K562 (cell line): ENCODE results near the gene LAMA1. TPM values are rescaled to one million over a fixed set of nuclear protein-coding genes. Genes with fewer than 3 reads are reported as not detected.

Source experiments
- ATAC-seq: fragments of 200-7000 bp; cut with Tn5 transposase; 3 replicates; pipeline ENCODE4 v1.9.1; 2020; ENCODE audit warnings: moderate library complexity
- BruUV-seq: library from RNA; stranded (reverse); fragments of 400-500 nt; replicated peaks from 2 replicates; lab custom pipeline; 2021; lab: Mats Ljungman, UMichigan
- CTCF ChIA-PET: fragments of 300-600 bp; formaldehyde crosslinking; extraction: SDS; loops from one replicate; lab custom pipeline; 2021; ENCODE audit warnings: low intra/inter-chr PET ratio; lab: Yijun Ruan, JAX
- POLR2A ChIA-PET: fragments of 300-600, 350-650 bp; sonication (Branson Sonifier 250); formaldehyde crosslinking; extraction: SDS; loops from one replicate; lab custom pipeline; 2021; ENCODE audit warnings: antibody characterized with exemption, inconsistent platforms; lab: Yijun Ruan, JAX
- DNase-seq, 4 experiments: peaks; one replicate each; pipeline versions ENCODE4 v3.0.0 to v3.0.0-alpha.2; 2011 to 2018; ENCODE audit warnings: low spot score in 3 of 4, mixed read lengths in 3 of 4; ENCODE audit errors: extremely low read depth in 1 of 4
- FAIRE-seq: peaks from 2 replicates; lab custom pipeline; 2011; peaks lifted over from hg19 to GRCh38; lab: Jason Lieb, UNC
- H2AFZ ChIP-seq: 2 replicates; pipeline ENCODE4 v1.6.0; 2011; ENCODE audit warnings: low read depth, low read length, control low read depth, inconsistent platforms
- H3K27ac ChIP-seq: fragments of 200-600 bp; 3 replicates; pipeline ENCODE4 v1.8.0; 2011; ENCODE audit warnings: low read depth, mild to moderate bottlenecking, control low read depth, inconsistent platforms, low read length, moderate library complexity, mixed read lengths; ENCODE audit errors: extremely low read depth
- H3K27me3 ChIP-seq, 2 experiments: fragments of 300-600 bp in 1 of 2; 2 replicates in 1 of 2; 3 replicates in 1 of 2; pipeline versions ENCODE4 v1.6.0 to v1.8.0; 2011; ENCODE audit warnings: inconsistent platforms in 2 of 2, low read length in 2 of 2, mild to moderate bottlenecking in 1 of 2, mixed read lengths in 1 of 2, moderate library complexity in 1 of 2; ENCODE audit not compliant: control insufficient read depth in 2 of 2, insufficient read depth in 2 of 2
- H3K36me3 ChIP-seq: fragments of 300-600 bp; 3 replicates; pipeline ENCODE4 v1.8.0; 2011; ENCODE audit warnings: mild to moderate bottlenecking, low read length, inconsistent platforms; ENCODE audit not compliant: control insufficient read depth, insufficient read depth
- H3K4me1 ChIP-seq, 2 experiments: fragments of 200-600 bp in 1 of 2; replicated peaks in 1 of 2; 2 replicates in 1 of 2; 3 replicates in 1 of 2; pipeline versions ENCODE4 v1.5.1 to v1.8.0; 2011; ENCODE audit warnings: inconsistent platforms in 2 of 2, low read length in 2 of 2, mild to moderate bottlenecking in 1 of 2, mixed read lengths in 1 of 2, moderate library complexity in 1 of 2; ENCODE audit not compliant: control insufficient read depth in 2 of 2, insufficient read depth in 2 of 2
- H3K4me2 ChIP-seq: 2 replicates; pipeline ENCODE4 v1.6.1; 2011; ENCODE audit warnings: low read length, control low read depth, inconsistent platforms, mixed read lengths; ENCODE audit not compliant: insufficient read depth
- H3K4me3 ChIP-seq: fragments of 200-600 bp; sonication (generic), shearing (Covaris generic); 2 replicates; pipeline ENCODE4 v1.5.1; 2016; ENCODE audit warnings: control low read depth, inconsistent platforms
- H3K79me2 ChIP-seq: fragments of 200-600 bp; 3 replicates; pipeline ENCODE4 v1.8.0; 2011; ENCODE audit warnings: low read length, inconsistent platforms; ENCODE audit not compliant: control insufficient read depth, insufficient read depth
- H3K9ac ChIP-seq, 2 experiments: 2 replicates each; pipeline versions ENCODE4 v1.6.0 to v1.6.1; 2011; ENCODE audit warnings: low read depth in 2 of 2, low read length in 2 of 2, control low read depth in 1 of 2, inconsistent platforms in 1 of 2, mild to moderate bottlenecking in 1 of 2, mixed read lengths in 1 of 2; ENCODE audit not compliant: insufficient read depth in 1 of 2
- H3K9me1 ChIP-seq: one replicate; pipeline ENCODE4 v1.6.0; 2011; ENCODE audit warnings: inconsistent platforms, mild to moderate bottlenecking, low read length, moderate library complexity; ENCODE audit not compliant: control insufficient read depth, insufficient read depth
- H3K9me3 ChIP-seq: replicated peaks from 2 replicates; pipeline ENCODE4 v1.5.1; 2011; ENCODE audit warnings: low read depth, low read length, inconsistent platforms; ENCODE audit not compliant: control insufficient read depth, insufficient read depth
- H4K20me1 ChIP-seq: replicated peaks from 2 replicates; pipeline ENCODE4 v1.6.1; 2011; ENCODE audit warnings: low read length, inconsistent platforms, mixed read lengths; ENCODE audit not compliant: control insufficient read depth, insufficient read depth
- CREB1 ChIP-seq, 2 experiments: sonication (generic) in 1 of 2; formaldehyde crosslinking in 1 of 2; IDR thresholded peaks; 2 replicates each; pipeline versions ENCODE4 v1.6.1 to v1.8.0; 2012 to 2022; ENCODE audit warnings: inconsistent platforms in 1 of 2, mild to moderate bottlenecking in 1 of 2, missing genetic modification reagents in 1 of 2, moderate library complexity in 1 of 2
- GTF2A2 ChIP-seq: IDR thresholded peaks from 2 replicates; pipeline ENCODE4 v1.6.1; 2016; ENCODE audit warnings: mild to moderate bottlenecking, missing genetic modification characterization, missing compliant biosample characterization
- HDAC2 ChIP-seq: fragments of 450-650 bp; IDR thresholded peaks from 2 replicates; pipeline ENCODE4 v1.6.1; 2016; ENCODE audit warnings: mild to moderate bottlenecking
- LARP7 ChIP-seq: fragments of 450-650 bp; IDR thresholded peaks from 2 replicates; pipeline ENCODE4 v1.6.1; 2016
- NR2F6 ChIP-seq: fragments of 450-650 bp; formaldehyde crosslinking; IDR thresholded peaks from 2 replicates; pipeline ENCODE4 v1.4.0; 2020; ENCODE audit warnings: mild to moderate bottlenecking
- POLR3G ChIP-seq: IDR thresholded peaks from 2 replicates; pipeline ENCODE4 v1.6.1; 2011; ENCODE audit not compliant: insufficient read length, insufficient replicate concordance; ENCODE audit errors: extremely low read depth
- RAD21 ChIP-seq, 2 experiments: fragments of 250-450 bp in 1 of 2; fragments of 450-650 bp in 1 of 2; sonication (Bioruptor Pico) in 1 of 2; formaldehyde crosslinking in 1 of 2; IDR thresholded peaks in 1 of 2; conservative IDR thresholded peaks in 1 of 2; 2 replicates each; pipeline versions ENCODE4 v1.4.0 to v1.8.0; 2020 to 2022; ENCODE audit warnings: mild to moderate bottlenecking in 2 of 2, moderate library complexity in 1 of 2
- SMAD4 ChIP-seq: fragments of 250-450 bp; sonication (Bioruptor Pico); conservative IDR thresholded peaks from 2 replicates; pipeline ENCODE4 v1.8.0; 2021; ENCODE audit warnings: inconsistent platforms, mild to moderate bottlenecking, moderate library complexity
- SRSF9 ChIP-seq: fragments of 200-400 bp; formaldehyde crosslinking; IDR thresholded peaks from 2 replicates; pipeline ENCODE4 v1.6.1; 2017; ENCODE audit warnings: low read depth, low read length, borderline replicate concordance
- XRCC3 ChIP-seq: fragments of 450-650 bp; IDR thresholded peaks from 2 replicates; pipeline ENCODE4 v1.6.1; 2017; ENCODE audit warnings: mild to moderate bottlenecking, moderate library complexity
- ZEB2 ChIP-seq: fragments of 450-650 bp; IDR thresholded peaks from 2 replicates; pipeline ENCODE4 v1.6.1; 2016
- WGBS: fragments of 100-300 bp; shearing (Covaris generic); methylation state at CpG from one replicate; pipeline ENCODE4 v1.1.6; 2016; ENCODE audit warnings: low coverage, mixed read lengths; ENCODE audit not compliant: insufficient coverage; ENCODE audit errors: missing lambda C conversion rate; 5-methylcytosine and 5-hydroxymethylcytosine counted together
- in situ Hi-C: fragments of 300-500 bp; cut with MboI; formaldehyde crosslinking; loops from 4 replicates; pipeline ENCODE4 v1.15.0; 2018; ENCODE audit warnings: inconsistent platforms, mixed read lengths
- intact Hi-C: fragments of 100-400 bp; cut with micrococcal nuclease; formaldehyde crosslinking; loops from 2 replicates; pipeline ENCODE4 v1.14.2; 2022
- polyA plus RNA-seq, 8 experiments: library from polyadenylated mRNA; depleted of rRNA in 4 of 8; stranded (reverse) in 5 of 8; unstranded in 3 of 8; fragments of >200 nt; fragmentation: Nextera tagmentation in 2 of 8; fragmentation: Illumina TruSeq in 1 of 8; extraction: Ambion mirVana in 2 of 8; extraction: Trizol in 1 of 8; gene quantifications; 2 replicates each; pipeline versions ENCODE4 v1.2.1 to v1.2.3, GENCODE V29; 2011 to 2014; ENCODE audit warnings: inconsistent platforms in 1 of 8, missing spikeins in 1 of 8
- total RNA-seq, 7 experiments: library from RNA; depleted of rRNA in 6 of 7; stranded (reverse); fragments of >200 nt in 6 of 7; fragmentation: Illumina TruSeq in 2 of 7; extraction: Trizol in 2 of 7; gene quantifications; 2 replicates each; pipeline versions ENCODE4 v1.2.1 to v1.2.3, GENCODE V29; 2011 to 2021; ENCODE audit warnings: low replicate concordance in 1 of 7
- TF ChIP-seq, protein P1 (sequence below): fragments of 200-800 bp; sonication (Bioruptor generic); IDR thresholded peaks from 2 replicates; pipeline ENCODE4 v1.6.1; 2016; ENCODE audit warnings: missing genetic modification characterization, missing compliant biosample characterization

Gene LAMA1
- total and polyA plus RNA-seq, 9 of the 15 experiments (the other 6 are each of a cell fraction or from before 2014, with no cell fraction given) = 0.04 TPM; not detected in 8

DNA sequence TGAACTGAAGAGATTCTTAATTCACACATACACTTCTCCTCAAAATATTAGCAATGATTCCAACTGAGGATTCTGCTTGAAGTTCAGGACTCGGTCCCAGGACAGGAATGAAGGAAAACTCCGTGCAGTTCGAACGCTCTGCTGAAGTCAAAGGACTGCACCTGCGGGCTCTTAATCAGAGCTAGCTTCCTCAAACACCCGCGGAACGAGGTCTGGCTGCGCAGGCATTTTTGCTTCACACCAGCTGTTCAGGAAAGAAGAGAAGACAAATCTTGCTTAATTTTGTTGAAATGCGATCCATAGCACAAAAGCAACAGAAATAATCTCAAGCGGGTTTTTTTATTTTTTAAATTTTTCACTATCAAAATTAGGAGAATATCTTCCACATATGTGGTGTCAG is 175.6 kb downstream of the LAMA1 start:
- ATAC-seq (no peak), DNase-seq (no peak), FAIRE-seq (no peak)
- Histone ChIP-seq H3K79me2 (no peaks in the 10 kb centered on the region), H2AFZ (no peak overlapping the region), H3K4me2 (no peak overlapping the region), H3K4me1 (no peaks in the 10 kb centered on the region), H3K4me3 (no peak overlapping the region), H4K20me1 (no peaks in the 10 kb centered on the region), H3K9me1 (no peaks in the 10 kb centered on the region), H3K27me3 (peaks cover 23 to 41% of the 10 kb centered on the region in 2 experiments), H3K36me3 (no peaks in the 10 kb centered on the region), H3K9me3 (no peaks in the 10 kb centered on the region), H3K27ac (no peak overlapping the region), H3K9ac (no peak overlapping the region)
- no TSS peak for BruUV-seq
- ChIA-PET POLR2A (interaction anchor here (0.7 to 1.7 kb wide), 3 partner anchors 9 to 303 kb away, joined by 3 to 4 read pairs (median 4); no protein-coding TSS in a partner anchor), CTCF (no interaction called here)
- under 1% methylated on average over 11 of the region's 11 CpGs for WGBS
- in situ Hi-C loops (no loop called here), intact Hi-C loops (no loop called here)
- TF ChIP-seq XRCC3 (no peak), POLR3G (no peak), NR2F6 (CRISPR knock-in tag) (no peak), SRSF9 (no peak), RAD21 (CRISPR knock-in tag; conservative IDR thresholded peaks at IDR 0.05 in 1 of 2, IDR thresholded peaks at IDR 0.05 in 1 of 2) (no peak), LARP7 (no peak), GTF2A2 (no peak), HDAC2 (no peak), CREB1 (IDR thresholded peaks at IDR 0.05) (no peak), CREB1 (CRISPR knock-in tag; IDR thresholded peaks at IDR 0.05) (no peak), ZEB2 (no peak), SMAD4 (CRISPR knock-in tag) (no peak)
- TF ChIP-seq, protein P1, sequence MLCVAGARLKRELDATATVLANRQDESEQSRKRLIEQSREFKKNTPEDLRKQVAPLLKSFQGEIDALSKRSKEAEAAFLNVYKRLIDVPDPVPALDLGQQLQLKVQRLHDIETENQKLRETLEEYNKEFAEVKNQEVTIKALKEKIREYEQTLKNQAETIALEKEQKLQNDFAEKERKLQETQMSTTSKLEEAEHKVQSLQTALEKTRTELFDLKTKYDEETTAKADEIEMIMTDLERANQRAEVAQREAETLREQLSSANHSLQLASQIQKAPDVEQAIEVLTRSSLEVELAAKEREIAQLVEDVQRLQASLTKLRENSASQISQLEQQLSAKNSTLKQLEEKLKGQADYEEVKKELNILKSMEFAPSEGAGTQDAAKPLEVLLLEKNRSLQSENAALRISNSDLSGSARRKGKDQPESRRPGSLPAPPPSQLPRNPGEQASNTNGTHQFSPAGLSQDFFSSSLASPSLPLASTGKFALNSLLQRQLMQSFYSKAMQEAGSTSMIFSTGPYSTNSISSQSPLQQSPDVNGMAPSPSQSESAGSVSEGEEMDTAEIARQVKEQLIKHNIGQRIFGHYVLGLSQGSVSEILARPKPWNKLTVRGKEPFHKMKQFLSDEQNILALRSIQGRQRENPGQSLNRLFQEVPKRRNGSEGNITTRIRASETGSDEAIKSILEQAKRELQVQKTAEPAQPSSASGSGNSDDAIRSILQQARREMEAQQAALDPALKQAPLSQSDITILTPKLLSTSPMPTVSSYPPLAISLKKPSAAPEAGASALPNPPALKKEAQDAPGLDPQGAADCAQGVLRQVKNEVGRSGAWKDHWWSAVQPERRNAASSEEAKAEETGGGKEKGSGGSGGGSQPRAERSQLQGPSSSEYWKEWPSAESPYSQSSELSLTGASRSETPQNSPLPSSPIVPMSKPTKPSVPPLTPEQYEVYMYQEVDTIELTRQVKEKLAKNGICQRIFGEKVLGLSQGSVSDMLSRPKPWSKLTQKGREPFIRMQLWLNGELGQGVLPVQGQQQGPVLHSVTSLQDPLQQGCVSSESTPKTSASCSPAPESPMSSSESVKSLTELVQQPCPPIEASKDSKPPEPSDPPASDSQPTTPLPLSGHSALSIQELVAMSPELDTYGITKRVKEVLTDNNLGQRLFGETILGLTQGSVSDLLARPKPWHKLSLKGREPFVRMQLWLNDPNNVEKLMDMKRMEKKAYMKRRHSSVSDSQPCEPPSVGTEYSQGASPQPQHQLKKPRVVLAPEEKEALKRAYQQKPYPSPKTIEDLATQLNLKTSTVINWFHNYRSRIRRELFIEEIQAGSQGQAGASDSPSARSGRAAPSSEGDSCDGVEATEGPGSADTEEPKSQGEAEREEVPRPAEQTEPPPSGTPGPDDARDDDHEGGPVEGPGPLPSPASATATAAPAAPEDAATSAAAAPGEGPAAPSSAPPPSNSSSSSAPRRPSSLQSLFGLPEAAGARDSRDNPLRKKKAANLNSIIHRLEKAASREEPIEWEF (CRISPR knock-in tag) = no peak
